SK-N-SH treated with all-trans-retinoic acid at 6 μM for 48 hours (cell line): ENCODE data around the gene GABRE.

ENCODE experiments used
- ATAC-seq: fragments of 200-7000 bp; cut with Tn5 transposase; 3 replicates; pipeline ENCODE4 v1.9.1; 2020; ENCODE audit warnings: mild to moderate bottlenecking, moderate library complexity
- ARNTL ChIP-seq: fragments of 450-650 bp; formaldehyde crosslinking; IDR thresholded peaks from 2 replicates; pipeline ENCODE4 v1.5.0; 2020; ENCODE audit warnings: low read depth, mild to moderate bottlenecking, moderate library complexity, borderline replicate concordance
- BACH2 ChIP-seq: fragments of 250-450 bp; sonication (Bioruptor Pico); IDR thresholded peaks from 2 replicates; pipeline ENCODE4 v1.9.0; 2021; ENCODE audit warnings: mild to moderate bottlenecking, borderline replicate concordance
- CSDC2 ChIP-seq: fragments of 250-450 bp; sonication (Bioruptor Pico); IDR thresholded peaks from 2 replicates; pipeline ENCODE4 v1.5.0; 2020; ENCODE audit warnings: mild to moderate bottlenecking, moderate library complexity
- ESRRG ChIP-seq: fragments of 250-450 bp; sonication (Bioruptor Pico); IDR thresholded peaks from 2 replicates; pipeline ENCODE4 v1.6.1; 2021; ENCODE audit warnings: mild to moderate bottlenecking
- GLIS3 ChIP-seq: fragments of 250-450 bp; sonication (Bioruptor Pico); IDR thresholded peaks from 2 replicates; pipeline ENCODE4 v1.5.0; 2020; ENCODE audit warnings: mild to moderate bottlenecking, moderate library complexity
- ISL1 ChIP-seq: fragments of 250-450 bp; sonication (Bioruptor Pico); IDR thresholded peaks from 2 replicates; pipeline ENCODE4 v2.1.2; 2022; ENCODE audit warnings: mild to moderate bottlenecking, moderate library complexity
- OSR1 ChIP-seq: fragments of 250-450 bp; sonication (Bioruptor Pico); IDR thresholded peaks from 2 replicates; pipeline ENCODE4 v1.8.0; 2022; ENCODE audit warnings: moderate library complexity, mild to moderate bottlenecking, inconsistent platforms
- PPARA ChIP-seq: fragments of 250-450 bp; sonication (Bioruptor Pico); IDR thresholded peaks from 2 replicates; pipeline ENCODE4 v1.5.0; 2020; ENCODE audit warnings: mild to moderate bottlenecking, borderline replicate concordance
- RARB ChIP-seq: fragments of 250-450 bp; sonication (Bioruptor Pico); IDR thresholded peaks from 2 replicates; pipeline ENCODE4 v1.8.0; 2021; ENCODE audit warnings: mild to moderate bottlenecking, moderate library complexity
- SNAI2 ChIP-seq: fragments of 250-450 bp; sonication (Bioruptor Pico); IDR thresholded peaks from 2 replicates; pipeline ENCODE4 v1.5.0; 2020; ENCODE audit warnings: mild to moderate bottlenecking, moderate library complexity
- TCF4 ChIP-seq: fragments of 250-450 bp; sonication (Bioruptor Pico); IDR thresholded peaks from 2 replicates; pipeline ENCODE4 v1.8.0; 2021; ENCODE audit warnings: mild to moderate bottlenecking, moderate library complexity, borderline replicate concordance
- ZC3H10 ChIP-seq: fragments of 250-450 bp; sonication (Bioruptor Pico); IDR thresholded peaks from 2 replicates; pipeline ENCODE4 v1.5.1; 2021; ENCODE audit warnings: mild to moderate bottlenecking, moderate library complexity
- ZFP3 ChIP-seq: fragments of 250-450 bp; sonication (Bioruptor Pico); IDR thresholded peaks from 2 replicates; pipeline ENCODE4 v1.5.0; 2020; ENCODE audit warnings: mild to moderate bottlenecking, moderate library complexity
- ZFP30 ChIP-seq: fragments of 450-650 bp; formaldehyde crosslinking; IDR thresholded peaks from 2 replicates; pipeline ENCODE4 v1.5.0; 2022; ENCODE audit warnings: mild to moderate bottlenecking, moderate library complexity
- ZNF565 ChIP-seq: fragments of 450-650 bp; formaldehyde crosslinking; conservative IDR thresholded peaks from 2 replicates; pipeline ENCODE4 v1.5.0; 2020; ENCODE audit warnings: low read depth, mild to moderate bottlenecking, moderate library complexity
- ZNF8 ChIP-seq: fragments of 450-650 bp; formaldehyde crosslinking; IDR thresholded peaks from 2 replicates; pipeline ENCODE4 v1.5.0; 2020; ENCODE audit warnings: mild to moderate bottlenecking, moderate library complexity
- TF ChIP-seq, protein P1 (sequence below): fragments of 250-450 bp; sonication (Bioruptor Pico); IDR thresholded peaks from 2 replicates; pipeline ENCODE4 v1.8.0; 2020; ENCODE audit warnings: mild to moderate bottlenecking, moderate library complexity, borderline replicate concordance
- TF ChIP-seq, protein P2 (sequence below): fragments of 250-450 bp; sonication (Bioruptor Pico); IDR thresholded peaks from 2 replicates; pipeline ENCODE4 v1.5.1; 2021; ENCODE audit warnings: mild to moderate bottlenecking, moderate library complexity
- TF ChIP-seq, protein P3 (sequence below): fragments of 250-450 bp; sonication (Bioruptor Pico); IDR thresholded peaks from 2 replicates; pipeline ENCODE4 v1.8.0; 2021; ENCODE audit warnings: low read depth, mild to moderate bottlenecking, moderate library complexity, borderline replicate concordance
- TF ChIP-seq, protein P4 (sequence below): fragments of 250-450 bp; sonication (Bioruptor Pico); IDR thresholded peaks from 2 replicates; pipeline ENCODE4 v1.5.1; 2020; ENCODE audit warnings: low read depth, mild to moderate bottlenecking, moderate library complexity

The GABRE gene

DNA sequence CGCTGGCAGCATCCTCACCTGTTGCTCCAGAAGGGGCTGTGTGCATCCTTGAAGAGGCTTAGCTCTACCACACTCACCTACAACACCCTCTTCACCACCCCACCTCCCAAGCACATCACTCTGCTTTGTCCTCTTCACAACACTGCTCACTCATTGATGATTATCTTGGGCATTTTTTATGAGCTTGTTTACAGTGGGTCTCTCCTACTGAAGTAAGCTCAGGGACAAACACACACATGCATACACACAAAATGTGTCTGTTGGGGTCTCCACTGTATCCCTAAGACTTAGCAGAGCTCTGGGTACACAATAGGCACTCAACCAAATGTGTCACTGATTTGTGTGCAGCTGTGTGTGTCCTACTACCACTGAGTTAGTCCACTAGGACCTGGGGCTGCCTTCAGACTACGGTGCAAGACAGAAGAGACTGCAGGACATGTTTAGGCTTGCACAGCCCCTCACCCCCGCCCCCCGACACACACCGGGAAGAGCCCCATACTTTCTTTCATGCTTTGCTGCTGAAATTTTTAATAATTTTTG lies 1.3 kb upstream of the GABRE start:
- TF ChIP-seq BACH2 (CRISPR knock-in tag), result no peak
- no peak for TF ChIP-seq TCF4 (CRISPR knock-in tag)
- no peak for TF ChIP-seq ZNF565 (CRISPR knock-in tag)
- TF ChIP-seq OSR1 (CRISPR knock-in tag), result no peak
- no peak for TF ChIP-seq CSDC2 (CRISPR knock-in tag)
- TF ChIP-seq SNAI2, result no peak
- TF ChIP-seq ZC3H10 (CRISPR knock-in tag), result no peak
- TF ChIP-seq ISL1, result no peak
- TF ChIP-seq, protein P1, sequence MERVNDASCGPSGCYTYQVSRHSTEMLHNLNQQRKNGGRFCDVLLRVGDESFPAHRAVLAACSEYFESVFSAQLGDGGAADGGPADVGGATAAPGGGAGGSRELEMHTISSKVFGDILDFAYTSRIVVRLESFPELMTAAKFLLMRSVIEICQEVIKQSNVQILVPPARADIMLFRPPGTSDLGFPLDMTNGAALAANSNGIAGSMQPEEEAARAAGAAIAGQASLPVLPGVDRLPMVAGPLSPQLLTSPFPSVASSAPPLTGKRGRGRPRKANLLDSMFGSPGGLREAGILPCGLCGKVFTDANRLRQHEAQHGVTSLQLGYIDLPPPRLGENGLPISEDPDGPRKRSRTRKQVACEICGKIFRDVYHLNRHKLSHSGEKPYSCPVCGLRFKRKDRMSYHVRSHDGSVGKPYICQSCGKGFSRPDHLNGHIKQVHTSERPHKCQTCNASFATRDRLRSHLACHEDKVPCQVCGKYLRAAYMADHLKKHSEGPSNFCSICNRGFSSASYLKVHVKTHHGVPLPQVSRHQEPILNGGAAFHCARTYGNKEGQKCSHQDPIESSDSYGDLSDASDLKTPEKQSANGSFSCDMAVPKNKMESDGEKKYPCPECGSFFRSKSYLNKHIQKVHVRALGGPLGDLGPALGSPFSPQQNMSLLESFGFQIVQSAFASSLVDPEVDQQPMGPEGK (CRISPR knock-in tag), result no peak
- TF ChIP-seq, all 23 proteins: peak for 0
- no peak for ATAC-seq

DNA sequence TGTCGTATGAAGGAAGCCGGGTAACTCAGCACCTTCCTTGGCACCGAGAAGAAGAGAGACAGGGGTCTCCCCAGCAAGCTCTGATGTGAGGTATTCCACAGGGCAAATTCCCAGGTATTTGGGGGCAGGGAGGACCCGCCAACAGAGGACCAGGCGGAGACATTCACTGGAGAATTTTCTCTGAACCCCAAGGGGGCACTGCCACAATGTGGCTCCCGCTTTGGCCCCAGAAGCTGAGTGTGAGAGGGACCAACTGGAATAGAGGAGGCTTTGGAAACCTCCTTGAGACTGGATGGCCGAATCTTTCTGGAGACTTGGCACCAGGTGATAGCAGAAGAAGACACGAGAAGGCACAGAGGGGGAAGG lies 735 bp upstream of the GABRE start:
- ATAC-seq, result no peak
- TF ChIP-seq RARB (CRISPR knock-in tag), result no peak
- TF ChIP-seq, protein P2, sequence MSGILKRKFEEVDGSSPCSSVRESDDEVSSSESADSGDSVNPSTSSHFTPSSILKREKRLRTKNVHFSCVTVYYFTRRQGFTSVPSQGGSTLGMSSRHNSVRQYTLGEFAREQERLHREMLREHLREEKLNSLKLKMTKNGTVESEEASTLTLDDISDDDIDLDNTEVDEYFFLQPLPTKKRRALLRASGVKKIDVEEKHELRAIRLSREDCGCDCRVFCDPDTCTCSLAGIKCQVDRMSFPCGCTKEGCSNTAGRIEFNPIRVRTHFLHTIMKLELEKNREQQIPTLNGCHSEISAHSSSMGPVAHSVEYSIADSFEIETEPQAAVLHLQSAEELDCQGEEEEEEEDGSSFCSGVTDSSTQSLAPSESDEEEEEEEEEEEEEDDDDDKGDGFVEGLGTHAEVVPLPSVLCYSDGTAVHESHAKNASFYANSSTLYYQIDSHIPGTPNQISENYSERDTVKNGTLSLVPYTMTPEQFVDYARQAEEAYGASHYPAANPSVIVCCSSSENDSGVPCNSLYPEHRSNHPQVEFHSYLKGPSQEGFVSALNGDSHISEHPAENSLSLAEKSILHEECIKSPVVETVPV (CRISPR knock-in tag), result no peak
- TF ChIP-seq, protein P1 (CRISPR knock-in tag), result no peak
- TF ChIP-seq ZC3H10 (CRISPR knock-in tag), result no peak
- TF ChIP-seq, protein P3, sequence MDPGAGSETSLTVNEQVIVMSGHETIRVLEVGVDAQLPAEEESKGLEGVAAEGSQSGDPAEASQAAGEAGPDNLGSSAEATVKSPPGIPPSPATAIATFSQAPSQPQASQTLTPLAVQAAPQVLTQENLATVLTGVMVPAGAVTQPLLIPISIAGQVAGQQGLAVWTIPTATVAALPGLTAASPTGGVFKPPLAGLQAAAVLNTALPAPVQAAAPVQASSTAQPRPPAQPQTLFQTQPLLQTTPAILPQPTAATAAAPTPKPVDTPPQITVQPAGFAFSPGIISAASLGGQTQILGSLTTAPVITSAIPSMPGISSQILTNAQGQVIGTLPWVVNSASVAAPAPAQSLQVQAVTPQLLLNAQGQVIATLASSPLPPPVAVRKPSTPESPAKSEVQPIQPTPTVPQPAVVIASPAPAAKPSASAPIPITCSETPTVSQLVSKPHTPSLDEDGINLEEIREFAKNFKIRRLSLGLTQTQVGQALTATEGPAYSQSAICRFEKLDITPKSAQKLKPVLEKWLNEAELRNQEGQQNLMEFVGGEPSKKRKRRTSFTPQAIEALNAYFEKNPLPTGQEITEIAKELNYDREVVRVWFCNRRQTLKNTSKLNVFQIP (CRISPR knock-in tag), result no peak
- TF ChIP-seq ZFP3 (CRISPR knock-in tag), result no peak
- no peak for TF ChIP-seq ESRRG (CRISPR knock-in tag)
- TF ChIP-seq BACH2 (CRISPR knock-in tag), result no peak
- TF ChIP-seq ZNF8, result no peak
- no peak for TF ChIP-seq PPARA (CRISPR knock-in tag)
- TF ChIP-seq OSR1 (CRISPR knock-in tag), result no peak
- no peak for TF ChIP-seq GLIS3 (CRISPR knock-in tag)
- TF ChIP-seq TCF4 (CRISPR knock-in tag), result no peak
- TF ChIP-seq ZFP30 (CRISPR knock-in tag), result no peak
- no peak for TF ChIP-seq ZNF565 (CRISPR knock-in tag)
- no peak for TF ChIP-seq ARNTL (CRISPR knock-in tag)
- no peak for TF ChIP-seq SNAI2

DNA sequence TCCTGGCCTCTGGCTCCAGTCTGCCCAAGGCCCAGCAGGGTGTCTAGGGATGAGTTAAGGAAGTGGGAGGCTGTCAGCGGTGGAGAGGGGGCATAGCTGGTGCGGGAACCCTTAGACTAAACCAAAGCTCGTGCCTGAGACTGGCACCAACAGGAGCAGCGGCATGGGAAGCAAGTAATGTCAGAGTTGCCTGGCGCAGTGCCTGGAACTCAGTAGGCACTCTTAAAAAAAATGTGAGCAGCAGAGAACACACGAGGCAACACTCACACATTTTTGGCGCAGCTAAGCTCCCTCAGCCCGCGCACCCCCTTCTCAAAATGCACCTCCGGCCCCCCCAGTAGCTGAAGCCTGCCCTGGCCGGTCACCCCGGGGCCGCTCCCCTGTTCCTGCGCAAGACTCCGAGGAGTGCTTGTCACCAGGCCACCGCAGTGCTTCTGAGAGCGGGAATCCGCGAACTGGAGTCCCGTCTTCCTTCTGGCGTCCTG lies 583 bp downstream of the GABRE start:
- no peak for TF ChIP-seq CSDC2 (CRISPR knock-in tag)
- no peak for TF ChIP-seq ISL1
- TF ChIP-seq TCF4 (CRISPR knock-in tag), result no peak
- no peak for TF ChIP-seq ZC3H10 (CRISPR knock-in tag)
- TF ChIP-seq, protein P4, sequence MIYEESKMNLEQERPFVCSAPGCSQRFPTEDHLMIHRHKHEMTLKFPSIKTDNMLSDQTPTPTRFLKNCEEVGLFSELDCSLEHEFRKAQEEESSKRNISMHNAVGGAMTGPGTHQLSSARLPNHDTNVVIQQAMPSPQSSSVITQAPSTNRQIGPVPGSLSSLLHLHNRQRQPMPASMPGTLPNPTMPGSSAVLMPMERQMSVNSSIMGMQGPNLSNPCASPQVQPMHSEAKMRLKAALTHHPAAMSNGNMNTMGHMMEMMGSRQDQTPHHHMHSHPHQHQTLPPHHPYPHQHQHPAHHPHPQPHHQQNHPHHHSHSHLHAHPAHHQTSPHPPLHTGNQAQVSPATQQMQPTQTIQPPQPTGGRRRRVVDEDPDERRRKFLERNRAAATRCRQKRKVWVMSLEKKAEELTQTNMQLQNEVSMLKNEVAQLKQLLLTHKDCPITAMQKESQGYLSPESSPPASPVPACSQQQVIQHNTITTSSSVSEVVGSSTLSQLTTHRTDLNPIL (CRISPR knock-in tag), result no peak
- TF ChIP-seq, protein P2 (CRISPR knock-in tag), result no peak
- no peak for TF ChIP-seq ARNTL (CRISPR knock-in tag)
- TF ChIP-seq OSR1 (CRISPR knock-in tag), result no peak
- TF ChIP-seq RARB (CRISPR knock-in tag), result no peak
- no peak for TF ChIP-seq ZFP30 (CRISPR knock-in tag)
- TF ChIP-seq GLIS3 (CRISPR knock-in tag), result no peak
- no peak for TF ChIP-seq PPARA (CRISPR knock-in tag)
- TF ChIP-seq ESRRG (CRISPR knock-in tag), result no peak
- TF ChIP-seq ZFP3 (CRISPR knock-in tag), result no peak
- peak; percentile 30 for ATAC-seq
